ENCODE measurements around the gene LRRC8B. TPM values are rescaled to one million over a fixed set of nuclear protein-coding genes. Genes with fewer than 3 reads are reported as not detected.

Gene LRRC8B
- total RNA-seq, 4 donors from 2014 or later, result 3.5 to 15.7 (median 8.5) TPM

- in situ Hi-C loops (cut with MboI; ENCODE audit: low sequenced_read_pairs in 4 of 4), result no loop called here
- peak overlapping the region in 2 of 4 donors; percentile 59 to 64 for H3K27ac ChIP-seq
- no peak for ATAC-seq
- no peaks in the 10 kb centered on the region for H3K36me3 ChIP-seq
- H3K4me3 ChIP-seq, result no peak overlapping the region
- intact Hi-C loops (cut with DNase I; ENCODE audit: low total_unique reads), result no loop called here
- H3K9me3 ChIP-seq, result no peaks in the 10 kb centered on the region
- no peak for DNase-seq
- H3K27me3 ChIP-seq, result no peaks in the 10 kb centered on the region
- peaks cover 0 to 4% of the 10 kb centered on the region in 2 donors for H3K4me1 ChIP-seq
- TF ChIP-seq, protein P1, sequence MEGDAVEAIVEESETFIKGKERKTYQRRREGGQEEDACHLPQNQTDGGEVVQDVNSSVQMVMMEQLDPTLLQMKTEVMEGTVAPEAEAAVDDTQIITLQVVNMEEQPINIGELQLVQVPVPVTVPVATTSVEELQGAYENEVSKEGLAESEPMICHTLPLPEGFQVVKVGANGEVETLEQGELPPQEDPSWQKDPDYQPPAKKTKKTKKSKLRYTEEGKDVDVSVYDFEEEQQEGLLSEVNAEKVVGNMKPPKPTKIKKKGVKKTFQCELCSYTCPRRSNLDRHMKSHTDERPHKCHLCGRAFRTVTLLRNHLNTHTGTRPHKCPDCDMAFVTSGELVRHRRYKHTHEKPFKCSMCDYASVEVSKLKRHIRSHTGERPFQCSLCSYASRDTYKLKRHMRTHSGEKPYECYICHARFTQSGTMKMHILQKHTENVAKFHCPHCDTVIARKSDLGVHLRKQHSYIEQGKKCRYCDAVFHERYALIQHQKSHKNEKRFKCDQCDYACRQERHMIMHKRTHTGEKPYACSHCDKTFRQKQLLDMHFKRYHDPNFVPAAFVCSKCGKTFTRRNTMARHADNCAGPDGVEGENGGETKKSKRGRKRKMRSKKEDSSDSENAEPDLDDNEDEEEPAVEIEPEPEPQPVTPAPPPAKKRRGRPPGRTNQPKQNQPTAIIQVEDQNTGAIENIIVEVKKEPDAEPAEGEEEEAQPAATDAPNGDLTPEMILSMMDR (IDR thresholded peaks at IDR 0.05 in 4 of 5, conservative IDR thresholded peaks at IDR 0.05 in 1 of 5), result no peak
- TF ChIP-seq POLR2A (IDR thresholded peaks at IDR 0.05), result no peak
These were observed 92.4 kb downstream of the LRRC8B start for GRCh38 chr1:89616844-89617627.

GRCh38 chr1:89620664-89621063, 96.0 kb downstream of the LRRC8B start:
- no peak for TF ChIP-seq POLR2A (IDR thresholded peaks at IDR 0.05)
- TF ChIP-seq, protein P1 (IDR thresholded peaks at IDR 0.05 in 4 of 5, conservative IDR thresholded peaks at IDR 0.05 in 1 of 5), result no peak
- Histone ChIP-seq H3K36me3 (no peaks in the 10 kb centered on the region), H3K9me3 (no peaks in the 10 kb centered on the region), H3K27me3 (no peaks in the 10 kb centered on the region), H3K27ac (no peak overlapping the region), H3K4me1 (peaks cover 0 to 4% of the 10 kb centered on the region in 2 donors), H3K4me3 (no peak overlapping the region)
- ATAC-seq (no peak), DNase-seq (no peak)
- in situ Hi-C loops (cut with MboI; ENCODE audit: low sequenced_read_pairs in 4 of 4), result no loop called here
- intact Hi-C loops (cut with DNase I; ENCODE audit: low total_unique reads), result no loop called here

DNA sequence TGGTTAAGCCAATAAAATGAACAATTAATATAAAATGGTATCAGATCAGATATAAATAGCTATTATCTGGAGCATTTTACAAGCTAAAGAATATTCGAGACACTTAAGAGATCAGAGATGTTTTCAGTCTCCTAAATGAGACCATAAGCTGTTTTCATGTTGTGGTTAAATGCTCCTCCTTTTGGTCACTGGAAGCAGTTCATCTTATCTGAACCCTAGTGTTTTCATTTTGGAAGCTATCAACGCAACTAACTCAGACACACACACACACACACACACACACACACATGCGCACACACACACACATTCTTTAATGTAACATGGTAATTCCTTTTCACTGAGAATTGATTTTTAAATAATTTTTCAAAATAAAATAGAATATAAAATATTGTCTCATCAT, 98.3 kb downstream of the LRRC8B start:
- no peak overlapping the region for H3K4me3 ChIP-seq
- H3K36me3 ChIP-seq, result no peaks in the 10 kb centered on the region
- no peak overlapping the region for H3K27ac ChIP-seq
- H3K4me1 ChIP-seq, result no peaks in the 10 kb centered on the region
- TF ChIP-seq, protein P1 (IDR thresholded peaks at IDR 0.05 in 4 of 5, conservative IDR thresholded peaks at IDR 0.05 in 1 of 5), result no peak
- no peak for TF ChIP-seq POLR2A (IDR thresholded peaks at IDR 0.05)
- H3K27me3 ChIP-seq, result no peaks in the 10 kb centered on the region
- ATAC-seq, result no peak
- DNase-seq, result no peak
- in situ Hi-C loops (cut with MboI; ENCODE audit: low sequenced_read_pairs in 4 of 4), result no loop called here
- H3K9me3 ChIP-seq, result no peaks in the 10 kb centered on the region
- intact Hi-C loops (cut with DNase I; ENCODE audit: low total_unique reads), result no loop called here

DNA sequence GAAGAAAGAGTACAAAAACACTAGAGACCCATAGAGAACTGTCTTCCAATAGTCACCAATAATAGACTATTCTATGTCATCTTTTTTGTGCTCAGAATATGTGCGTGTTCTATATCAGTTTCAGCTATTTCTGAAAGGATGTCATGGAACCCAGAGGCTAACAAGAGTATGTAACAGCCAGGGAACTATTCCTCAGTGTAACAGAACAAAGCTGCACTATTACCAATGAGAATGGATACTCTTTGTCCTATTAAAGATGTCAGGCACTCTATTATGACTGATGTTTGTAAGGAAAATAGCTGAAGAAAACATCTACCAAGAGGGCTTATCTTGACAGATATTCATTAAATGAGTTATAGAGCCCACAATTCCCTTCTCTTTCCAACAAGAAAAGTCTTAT, 99.7 kb downstream of the LRRC8B start:
- in situ Hi-C loops (cut with MboI; ENCODE audit: low sequenced_read_pairs in 4 of 4), result no loop called here
- H3K4me3 ChIP-seq, result no peak overlapping the region
- no peaks in the 10 kb centered on the region for H3K4me1 ChIP-seq
- no peak for DNase-seq
- no peak overlapping the region for H3K27ac ChIP-seq
- no peaks in the 10 kb centered on the region for H3K27me3 ChIP-seq
- TF ChIP-seq, protein P1 (IDR thresholded peaks at IDR 0.05 in 4 of 5, conservative IDR thresholded peaks at IDR 0.05 in 1 of 5), result no peak
- TF ChIP-seq POLR2A (IDR thresholded peaks at IDR 0.05), result no peak
- no peak for ATAC-seq
- no peaks in the 10 kb centered on the region for H3K36me3 ChIP-seq
- intact Hi-C loops (cut with DNase I; ENCODE audit: low total_unique reads), result no loop called here
- H3K9me3 ChIP-seq, result no peaks in the 10 kb centered on the region

Measured in gastrocnemius medialis (tissue), 4 donors.